Stimulated activated CD8-positive, alpha-beta memory T cell treated with anti-CD3 and anti-CD28 coated beads, Interleukin-4, amount 100 ng/mL, for 24 hours (primary cell): ENCODE measurements around the gene ST6GALNAC4.

Experiments
- DNase-seq: peaks from one replicate; pipeline ENCODE4 v3.0.0-alpha.2; 2020; ENCODE audit warnings: low read depth

Gene ST6GALNAC4

DNA sequence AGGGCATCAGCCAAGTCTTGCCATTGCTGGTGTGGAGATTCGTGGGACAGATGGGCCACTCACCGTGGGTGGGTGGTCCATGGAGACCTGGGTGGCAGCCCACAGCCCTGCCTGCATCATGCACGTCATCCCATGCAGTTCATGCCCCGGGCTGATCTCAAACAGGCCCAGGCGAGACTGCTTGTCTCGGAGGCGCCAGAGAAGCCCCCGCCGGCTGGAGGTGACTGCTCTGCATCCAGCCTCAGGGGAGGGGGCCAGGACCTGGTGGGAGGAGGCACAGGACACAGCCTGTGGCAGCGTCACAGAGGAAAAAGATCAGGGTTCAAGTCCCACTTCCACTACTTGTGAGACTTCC lies 12.8 kb upstream of the ST6GALNAC4 start:
- no peak for DNase-seq

DNA sequence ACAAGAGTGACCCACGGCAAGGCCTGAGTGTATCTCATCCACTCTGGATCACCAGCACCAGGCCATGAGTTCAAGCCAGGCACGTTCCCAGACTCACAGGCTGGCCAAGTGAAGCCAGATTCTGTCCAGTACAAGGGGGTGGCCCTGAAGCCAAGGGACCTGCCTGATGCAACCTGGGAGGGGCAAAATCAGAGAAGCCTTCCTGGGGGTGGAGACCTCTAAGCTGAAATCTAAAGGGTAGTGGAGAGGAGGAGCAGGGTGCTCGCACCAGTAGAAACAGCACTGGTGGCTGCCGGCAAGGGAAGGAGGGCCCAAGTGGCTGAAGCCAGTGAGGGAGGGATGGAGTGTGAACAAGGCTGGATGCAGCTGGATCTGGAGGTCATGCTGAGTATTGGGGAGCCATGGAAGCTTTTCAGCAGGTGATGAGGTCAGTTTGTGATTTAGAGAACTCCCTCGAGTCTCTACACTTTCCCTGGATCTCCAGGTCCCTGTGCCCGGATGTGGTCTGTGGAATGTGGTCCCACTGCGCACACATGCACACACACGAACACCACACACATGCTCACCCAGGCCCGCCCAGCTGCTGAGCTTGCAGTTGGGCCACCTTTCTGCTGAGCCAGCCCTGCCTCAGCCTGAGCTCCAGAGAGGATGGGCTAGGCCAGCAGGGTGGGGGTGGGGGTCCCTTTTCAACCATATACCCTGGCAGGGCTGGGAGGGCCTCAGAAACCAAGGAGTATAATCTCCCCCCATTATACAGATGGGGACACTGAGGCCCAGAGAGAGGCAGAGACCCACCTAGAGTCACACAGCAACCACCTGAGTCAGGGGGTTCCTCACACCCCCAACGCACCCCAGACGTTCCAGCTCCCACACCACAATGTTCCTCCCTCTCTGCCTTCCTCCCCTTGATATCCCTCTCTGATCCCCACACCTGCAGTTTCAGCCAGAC lies 12.1 kb upstream of the ST6GALNAC4 start:
- no peak for DNase-seq

DNA sequence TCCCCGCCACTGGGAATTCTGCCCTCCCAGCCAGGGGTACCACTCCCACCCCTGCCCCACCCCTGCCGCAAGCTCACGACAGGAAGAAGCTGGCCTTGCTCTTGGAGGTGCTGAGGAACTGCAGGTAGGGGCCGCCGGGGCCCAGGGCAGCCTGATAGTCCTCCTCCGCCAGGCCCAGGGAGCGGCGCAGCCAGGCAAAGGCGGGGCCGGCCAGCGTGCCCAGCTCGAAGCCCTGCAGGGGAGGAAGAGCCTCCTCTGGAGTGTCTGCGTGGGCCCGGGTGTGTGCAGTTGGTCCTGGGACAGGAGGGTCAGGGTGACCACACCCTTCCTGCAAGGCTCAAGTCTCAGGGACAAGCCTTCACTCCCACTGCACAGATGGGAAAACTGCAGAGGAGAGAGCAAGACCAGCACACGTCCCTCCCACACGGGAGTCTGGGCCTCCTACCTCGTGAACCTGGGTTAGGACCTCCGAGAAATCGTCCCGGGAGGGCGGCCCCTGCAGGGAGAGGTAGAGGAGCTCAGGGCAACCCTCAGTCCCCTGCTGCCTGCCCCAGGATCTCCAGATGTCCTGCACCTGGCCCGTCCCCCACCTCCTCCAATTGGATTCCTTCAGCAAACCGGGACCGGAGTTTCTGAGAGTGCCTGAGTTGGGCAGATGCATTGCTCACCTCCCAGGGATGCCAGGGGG lies 11.3 kb upstream of the ST6GALNAC4 start:
- no peak for DNase-seq

DNA sequence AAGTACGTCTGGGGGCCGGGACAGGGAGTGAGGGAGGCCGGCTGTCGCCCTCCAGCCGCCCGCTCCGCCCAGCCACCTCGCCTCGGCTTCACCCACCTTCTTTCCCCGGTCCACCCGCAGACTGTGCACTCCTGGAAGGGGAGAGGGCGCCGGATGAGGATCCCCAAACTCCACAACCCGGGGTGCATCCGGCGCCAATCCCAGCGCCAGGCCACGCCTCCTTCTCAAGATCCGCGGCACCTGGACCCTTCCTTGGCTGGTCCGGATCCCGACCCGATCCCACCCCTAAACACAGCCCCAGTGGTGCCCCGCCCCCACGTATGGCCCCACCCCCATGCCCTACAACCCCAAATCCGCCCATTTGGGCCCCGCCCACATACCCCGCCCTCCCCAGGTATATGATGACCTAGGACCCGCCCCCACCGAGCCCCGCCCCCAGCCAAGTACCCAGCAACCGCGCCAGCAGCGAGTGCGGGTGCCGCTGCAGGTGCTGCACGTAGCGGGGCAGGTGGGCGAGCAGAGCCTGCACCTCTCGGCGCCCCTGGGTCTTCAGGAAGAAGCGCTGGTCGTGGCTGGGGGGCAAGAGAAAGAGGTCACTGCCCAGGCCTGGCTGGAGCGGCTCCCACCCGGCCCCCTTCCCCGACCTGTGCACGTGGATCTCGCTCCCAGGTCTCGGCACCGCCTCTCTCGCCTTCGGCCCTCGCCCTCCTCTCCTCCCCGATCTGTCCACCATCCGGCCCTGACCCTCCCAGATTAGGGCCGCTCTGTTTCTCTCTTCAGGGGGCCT lies 10.6 kb upstream of the ST6GALNAC4 start:
- DNase-seq, result peak; percentile 52

DNA sequence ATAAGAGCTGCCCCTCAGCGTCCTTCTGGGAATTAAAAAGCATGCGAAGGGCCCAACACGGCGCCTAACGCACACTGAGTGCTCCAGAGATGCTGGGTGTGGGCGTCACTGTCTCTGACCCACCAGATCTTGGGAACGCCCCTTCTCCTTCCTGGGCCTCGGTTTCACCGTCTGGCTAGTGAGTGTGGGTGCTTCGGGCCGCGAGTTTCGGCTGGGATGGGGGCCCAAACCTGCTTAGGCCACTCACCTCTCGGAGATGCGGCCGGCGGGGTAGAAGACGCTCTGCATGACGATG lies 10.0 kb upstream of the ST6GALNAC4 start:
- no peak for DNase-seq

DNA sequence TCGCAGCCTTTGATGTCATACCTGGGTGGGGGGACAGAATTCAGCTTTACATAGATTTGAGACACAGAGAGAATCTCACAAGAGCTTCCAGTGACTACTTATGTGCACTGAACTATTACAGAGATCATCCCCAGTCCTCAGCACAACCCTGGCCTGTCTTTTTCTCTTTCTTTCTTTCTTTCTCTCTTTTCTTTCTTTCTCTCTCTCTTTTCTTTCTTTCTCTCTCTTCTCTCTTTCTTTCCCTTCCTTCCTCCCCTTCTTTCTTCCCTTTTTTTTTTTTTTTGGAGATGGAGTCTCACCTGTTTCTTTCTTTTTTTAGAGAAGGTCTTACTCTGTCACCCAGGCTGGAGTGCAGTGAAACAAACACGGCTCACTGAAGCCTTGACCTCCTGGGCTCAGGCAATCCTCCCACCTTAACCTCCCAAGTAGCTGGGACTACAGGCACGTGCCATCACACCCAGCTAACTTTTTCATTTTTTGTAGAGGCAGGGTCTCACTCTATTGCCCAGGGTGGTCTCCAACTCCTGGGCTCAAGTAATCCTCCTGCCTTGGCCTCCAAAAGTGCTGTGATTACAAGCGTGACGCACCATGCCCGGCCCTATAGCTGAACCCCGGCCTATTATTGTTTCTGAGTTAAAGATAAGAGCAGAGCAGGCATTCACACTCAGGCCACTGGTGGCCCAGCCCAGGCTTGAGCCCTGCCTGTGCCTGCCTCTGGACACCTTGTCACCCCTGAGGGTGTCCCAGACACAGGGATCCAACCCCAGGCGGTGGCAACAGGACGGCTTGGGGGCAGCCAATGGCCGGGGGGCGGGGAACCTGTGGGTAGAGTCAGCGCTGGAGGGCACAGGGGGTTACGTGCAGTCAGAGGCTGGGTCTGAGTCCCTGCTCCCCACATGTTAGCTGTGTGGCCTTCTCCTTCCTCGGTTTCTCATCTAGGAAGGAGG lies 9.4 kb upstream of the ST6GALNAC4 start:
- no peak for DNase-seq

DNA sequence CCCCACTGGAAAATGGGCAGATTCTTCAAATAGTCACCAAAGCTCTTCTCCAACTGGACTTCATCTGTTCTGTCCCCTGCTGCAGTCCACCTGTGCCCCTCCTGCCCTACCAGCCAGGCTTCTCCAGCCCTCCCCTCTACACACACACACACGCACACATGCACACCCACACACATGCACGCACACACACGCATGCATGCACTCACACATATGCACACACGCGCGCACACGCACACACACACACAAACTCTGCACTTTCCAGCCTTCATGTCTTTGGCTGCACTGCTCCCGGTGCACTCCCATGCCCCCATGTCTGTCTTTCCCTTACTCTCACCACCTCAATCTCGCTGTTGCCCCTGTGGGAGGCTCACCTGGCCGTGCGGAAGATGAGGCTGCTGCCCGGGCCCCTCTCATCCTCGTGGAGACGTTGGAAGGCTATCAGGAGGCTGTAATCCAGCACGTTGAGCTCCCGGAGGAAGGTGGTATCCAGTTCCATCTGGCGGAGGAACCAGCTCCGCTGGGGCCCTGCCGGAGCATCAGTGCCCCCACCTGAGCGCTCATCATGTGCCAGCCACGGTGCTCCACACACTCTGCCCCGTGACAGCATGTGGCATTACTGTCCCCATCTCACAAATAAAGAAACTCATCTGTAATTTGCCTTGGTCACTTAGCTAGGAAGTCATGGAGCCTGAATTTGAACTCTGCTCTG lies 8.0 kb upstream of the ST6GALNAC4 start:
- no peak for DNase-seq

DNA sequence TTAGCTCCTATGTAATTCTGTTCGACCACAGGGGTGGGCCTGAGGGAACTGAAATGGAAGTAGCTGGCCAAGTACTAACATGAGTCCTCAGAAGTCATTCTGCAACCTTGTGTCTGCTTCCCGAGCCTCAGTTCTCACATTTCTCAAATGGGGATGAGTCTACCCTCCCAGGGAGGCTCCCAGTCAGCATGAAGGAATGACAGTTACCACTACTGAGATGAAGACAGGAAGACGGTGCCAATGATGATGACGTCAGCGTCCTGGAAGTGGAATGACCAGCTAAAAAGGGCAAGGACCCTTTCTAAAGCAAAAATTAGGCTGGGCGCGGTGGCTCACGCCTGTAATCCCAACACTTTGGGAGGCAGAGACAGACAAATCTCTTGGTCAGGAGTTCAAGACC lies 6.9 kb upstream of the ST6GALNAC4 start:
- no peak for DNase-seq

DNA sequence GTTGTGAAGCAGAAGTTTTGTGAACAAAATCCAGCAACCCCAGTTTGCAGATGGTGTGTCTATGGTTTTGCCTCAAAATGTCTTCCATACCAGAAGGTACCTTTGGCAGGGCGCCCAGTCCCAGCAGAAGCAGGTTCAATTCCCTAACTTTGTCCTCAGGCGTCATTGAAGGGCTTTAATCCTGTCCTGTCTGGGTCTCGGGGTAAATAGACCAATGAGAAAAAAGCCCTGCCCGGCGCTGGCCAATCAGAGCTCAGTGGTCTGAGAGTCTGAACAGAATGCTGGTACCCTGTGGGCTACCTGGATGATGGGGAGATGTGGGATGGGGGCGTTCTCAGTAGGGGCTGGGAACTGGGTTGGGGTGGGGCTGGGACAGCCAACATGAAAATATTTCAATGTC lies 6.2 kb upstream of the ST6GALNAC4 start:
- no peak for DNase-seq

DNA sequence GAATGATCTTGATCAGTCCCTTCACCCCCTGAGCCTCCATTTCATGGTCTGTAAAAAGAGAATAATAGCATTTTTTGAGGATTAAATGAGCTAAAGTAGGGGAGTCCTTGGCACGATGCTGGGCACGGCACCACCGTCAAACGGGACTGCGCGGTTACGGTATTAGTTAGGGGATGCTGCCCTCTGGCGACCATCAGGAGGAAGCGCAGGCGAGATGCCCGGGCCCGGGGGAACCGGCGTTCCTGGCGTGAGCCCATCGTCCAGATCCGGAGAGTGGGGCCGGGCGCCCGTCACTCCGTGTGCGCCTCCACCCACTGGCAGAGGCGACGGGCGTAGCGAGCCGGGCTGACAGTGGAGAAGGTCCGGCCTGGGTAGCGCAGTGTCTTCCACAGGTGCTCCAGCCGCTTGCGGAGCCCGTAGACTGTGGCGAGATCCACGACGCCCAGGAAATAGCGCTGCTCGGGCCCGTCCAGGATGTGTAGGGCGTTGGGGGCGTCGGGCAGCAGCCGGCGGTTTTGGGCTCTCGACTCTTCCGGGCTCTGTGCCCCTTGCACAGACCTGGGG lies 4.8 kb upstream of the ST6GALNAC4 start:
- peak; percentile 65 for DNase-seq

DNA sequence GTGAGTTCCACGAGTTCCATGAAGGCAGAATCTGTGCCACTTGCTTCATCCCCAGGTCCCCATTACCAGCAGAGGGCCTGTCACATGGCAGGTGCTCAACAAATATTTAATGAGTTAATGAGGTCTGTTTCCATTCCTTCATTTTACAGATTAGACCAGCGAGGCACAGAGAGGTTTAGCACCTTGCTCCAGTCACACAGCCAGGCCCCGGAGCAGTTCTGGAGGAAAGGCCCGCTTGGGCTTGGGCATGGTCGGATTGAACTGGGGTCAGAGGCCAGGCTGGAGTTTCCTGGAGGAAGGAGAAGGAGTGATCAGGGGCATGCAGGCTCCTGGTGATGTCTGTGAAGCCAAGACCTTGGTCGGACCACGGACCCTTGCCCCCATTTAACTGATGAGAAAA lies 4.0 kb upstream of the ST6GALNAC4 start:
- no peak for DNase-seq

DNA sequence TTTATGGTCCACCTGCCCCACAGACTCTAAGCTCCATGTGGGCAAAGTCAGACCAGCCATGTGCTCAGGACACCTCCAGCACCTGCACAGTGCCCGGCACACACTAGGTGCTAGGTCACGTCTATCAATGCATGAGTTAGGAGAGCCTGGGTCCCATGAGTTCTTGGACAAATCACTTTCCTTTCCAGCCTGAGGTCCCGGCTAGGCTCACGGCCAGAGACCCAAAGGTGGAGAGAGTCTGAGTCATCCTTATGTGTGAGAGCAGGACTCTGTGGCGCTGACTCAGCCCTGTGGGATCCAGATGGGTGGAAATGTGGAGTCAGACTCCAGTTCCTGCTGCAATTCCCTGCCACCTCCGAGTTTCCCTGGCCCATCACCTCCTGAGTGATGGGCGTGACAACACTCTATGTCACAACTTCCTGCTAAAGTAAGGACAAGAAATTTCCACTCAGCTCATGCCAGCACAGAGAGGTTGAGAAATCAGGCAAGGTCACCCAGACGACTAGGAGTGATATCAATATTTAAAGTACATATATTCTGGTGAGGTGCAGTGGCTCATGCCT lies 2.5 kb upstream of the ST6GALNAC4 start:
- DNase-seq, result no peak

DNA sequence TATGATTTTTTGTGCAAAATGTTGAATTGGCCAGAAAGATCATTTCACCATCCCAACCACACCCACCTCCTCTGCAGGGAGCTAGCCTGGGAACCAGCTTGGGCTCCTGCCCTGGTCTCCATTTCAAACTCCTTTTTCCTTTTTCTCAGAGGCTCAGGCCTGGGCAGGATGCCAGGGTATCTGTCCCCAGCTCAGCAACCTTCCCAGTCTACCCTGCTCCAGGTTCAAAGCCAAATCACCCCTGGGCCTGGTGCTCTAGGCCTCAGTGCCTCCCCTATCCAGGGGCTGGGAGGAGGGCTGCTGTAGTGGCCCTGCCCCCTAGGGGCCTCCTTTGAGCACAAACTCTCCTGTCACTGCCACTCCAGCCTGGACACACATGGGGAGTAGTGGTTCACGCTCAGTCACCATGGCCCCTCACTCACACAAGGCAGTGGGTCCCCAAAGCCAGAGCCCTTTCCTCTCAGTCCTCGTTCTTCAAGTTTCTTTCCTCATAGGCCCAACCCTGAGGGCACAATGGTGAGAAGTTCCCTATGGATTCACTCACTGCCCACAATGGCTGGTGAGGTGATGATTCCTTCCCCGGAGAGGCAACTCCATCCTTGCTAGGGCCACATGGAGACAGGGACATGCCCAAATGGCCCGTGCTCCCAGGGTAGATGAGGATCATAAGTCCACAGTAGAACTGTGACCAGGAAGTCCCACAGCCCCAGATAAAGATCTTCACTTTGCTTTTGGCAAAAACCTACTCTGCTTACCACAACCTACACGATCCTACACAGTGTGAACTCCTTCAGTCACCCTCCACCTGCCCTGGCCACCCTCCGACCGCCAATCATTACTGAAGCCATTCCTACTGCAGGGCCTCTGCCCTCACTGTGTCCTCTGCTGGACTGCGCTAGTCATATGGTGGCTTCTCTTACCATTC lies 1.6 kb upstream of the ST6GALNAC4 start:
- DNase-seq, result no peak

DNA sequence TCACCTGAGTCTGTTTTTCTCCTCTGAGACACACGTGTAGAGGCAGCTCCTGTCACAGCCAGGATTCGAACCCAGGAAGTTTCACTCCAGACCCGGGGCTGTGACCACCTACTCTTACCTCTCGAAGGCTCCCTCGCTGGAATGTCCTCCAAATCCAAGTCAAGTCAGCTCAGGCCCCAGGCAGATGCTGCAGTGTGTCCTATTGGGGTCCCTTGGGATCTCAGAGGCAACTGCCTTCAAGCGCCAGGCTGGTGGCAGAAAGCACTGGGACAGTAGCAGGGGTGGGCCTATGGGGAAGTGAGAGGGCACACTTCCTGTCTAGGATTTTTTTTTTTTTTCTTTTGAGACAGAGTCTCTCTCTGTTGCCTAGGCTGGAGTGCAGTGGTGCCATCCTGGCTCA lies 762 bp upstream of the ST6GALNAC4 start:
- no peak for DNase-seq

DNA sequence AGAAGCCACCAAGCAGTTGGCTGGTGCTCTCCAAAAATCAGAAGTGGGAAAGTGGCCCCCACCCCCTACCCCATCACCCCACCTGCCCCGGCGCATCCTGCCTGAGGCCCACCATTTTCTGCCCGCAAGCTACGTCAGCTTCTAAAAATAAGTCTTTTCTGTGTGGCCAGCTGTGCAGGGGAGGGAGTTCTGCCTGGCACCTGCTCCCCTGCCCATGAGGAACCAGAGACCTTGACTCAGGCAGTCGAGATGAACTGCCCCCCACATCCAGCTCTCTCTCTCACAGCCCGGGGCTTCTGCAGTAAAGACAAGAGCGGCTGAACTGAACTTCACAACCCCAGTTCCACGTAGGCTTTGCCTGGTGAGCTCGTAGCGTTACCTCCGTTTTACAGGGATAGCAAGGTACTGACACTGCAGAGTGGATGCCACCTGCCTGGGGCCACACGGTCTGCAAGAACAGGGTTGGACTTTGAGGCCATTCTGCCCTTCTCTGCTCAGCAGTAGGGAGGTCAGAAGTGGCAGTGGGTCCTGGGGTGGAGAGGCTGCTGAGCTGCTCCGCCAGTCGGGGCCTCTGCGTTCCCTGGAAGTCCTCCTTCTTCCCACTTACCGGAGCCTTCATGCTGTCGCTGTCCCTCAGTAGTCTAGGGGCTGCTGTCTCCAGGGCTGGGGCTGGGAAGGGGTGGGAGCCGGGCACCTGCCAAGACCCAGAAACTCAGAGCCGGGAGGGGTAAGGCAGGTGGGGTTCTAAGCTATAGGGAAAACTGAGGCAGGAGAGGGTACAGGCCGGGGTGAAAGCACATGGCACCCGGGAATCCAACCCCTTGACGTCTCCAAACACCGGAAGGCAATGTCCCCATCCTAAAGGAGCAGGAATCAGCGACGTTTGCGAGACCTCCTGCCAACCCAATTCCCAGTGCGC lies 781 bp downstream of the ST6GALNAC4 start:
- DNase-seq, result no peak

DNA sequence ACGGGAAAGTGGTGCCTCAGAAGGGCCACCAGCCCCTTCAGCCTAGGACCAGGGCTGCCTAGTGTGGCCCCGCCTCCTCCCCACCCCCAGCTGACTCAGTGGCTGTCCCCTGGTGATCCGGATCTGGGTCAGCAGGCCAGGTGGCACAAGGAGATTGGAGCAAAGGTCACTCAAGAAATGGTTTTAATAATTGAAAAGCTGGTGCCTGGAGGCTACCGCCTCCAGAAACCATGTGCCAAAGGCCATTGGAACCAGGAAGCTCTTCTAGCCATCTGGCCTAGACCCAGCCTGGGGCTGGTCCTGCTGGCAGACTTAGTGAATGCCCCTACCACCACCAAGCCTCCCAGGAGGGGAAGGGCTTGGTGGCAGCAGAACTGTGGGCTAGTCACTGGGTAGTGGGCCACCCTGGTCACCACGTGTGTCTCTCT lies 1.5 kb downstream of the ST6GALNAC4 start:
- DNase-seq, result no peak

DNA sequence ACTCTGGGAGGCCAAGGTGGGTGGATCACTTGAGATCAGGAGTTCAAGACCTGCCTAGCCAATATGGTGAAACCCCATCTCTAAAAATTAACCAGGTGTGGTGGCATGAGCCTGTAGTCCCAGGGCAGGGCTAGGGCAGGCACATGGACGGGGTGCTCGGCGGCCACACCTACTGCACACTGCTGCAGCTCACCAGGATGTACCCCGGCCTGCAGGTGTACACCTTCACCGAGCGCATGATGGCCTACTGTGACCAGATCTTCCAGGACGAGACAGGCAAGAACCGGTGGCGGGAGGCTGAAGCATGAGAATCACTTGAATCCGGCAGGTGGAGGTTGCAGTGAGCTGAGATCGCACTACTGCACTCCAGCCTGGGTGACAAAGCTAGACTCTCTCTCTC lies 3.2 kb downstream of the ST6GALNAC4 start:
- DNase-seq, result no peak

DNA sequence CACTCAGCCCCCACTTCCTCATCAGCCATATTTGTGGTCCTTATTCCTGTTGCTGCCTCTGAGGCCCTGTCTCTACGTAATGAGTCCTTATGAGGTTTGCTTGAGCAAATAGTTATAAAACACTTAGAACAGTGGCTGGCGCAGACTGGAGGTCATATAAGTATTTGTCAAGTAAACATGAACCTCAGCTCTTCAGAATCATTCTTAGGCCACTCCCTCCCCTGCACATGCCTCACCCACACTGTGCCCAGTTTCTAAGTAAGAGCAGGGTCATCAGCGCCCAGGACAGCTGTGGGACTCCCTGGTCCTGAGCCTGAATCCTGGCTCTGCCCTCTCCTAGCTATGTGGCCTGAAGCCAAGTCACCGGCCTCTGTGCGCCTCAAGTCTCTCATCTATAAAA lies 4.0 kb downstream of the ST6GALNAC4 start:
- no peak for DNase-seq
